ENCODE results near the gene ZNF487.

ZNF487 gene

GRCh38 chr10:43407576-43408330, 29.2 kb upstream of the ZNF487 start:
- H3K4me3 ChIP-seq (ENCODE audit: low read length) = peak overlapping the region; percentile 69
- no peaks in the 10 kb centered on the region for H3K36me3 ChIP-seq (ENCODE audit: control insufficient read depth, insufficient read depth, low read length)
- peak overlapping the region; percentile 94 for H3K9ac ChIP-seq (ENCODE audit: low read length)
- peaks cover 36% of the 10 kb centered on the region for H3K4me1 ChIP-seq (ENCODE audit: control insufficient read depth, insufficient read depth, low read length)
- H3K9me3 ChIP-seq (ENCODE audit: control insufficient read depth, low read length) = no peaks in the 10 kb centered on the region
- no peaks in the 10 kb centered on the region for H3K27me3 ChIP-seq (ENCODE audit: control insufficient read depth, insufficient read depth, low read length)

DNA sequence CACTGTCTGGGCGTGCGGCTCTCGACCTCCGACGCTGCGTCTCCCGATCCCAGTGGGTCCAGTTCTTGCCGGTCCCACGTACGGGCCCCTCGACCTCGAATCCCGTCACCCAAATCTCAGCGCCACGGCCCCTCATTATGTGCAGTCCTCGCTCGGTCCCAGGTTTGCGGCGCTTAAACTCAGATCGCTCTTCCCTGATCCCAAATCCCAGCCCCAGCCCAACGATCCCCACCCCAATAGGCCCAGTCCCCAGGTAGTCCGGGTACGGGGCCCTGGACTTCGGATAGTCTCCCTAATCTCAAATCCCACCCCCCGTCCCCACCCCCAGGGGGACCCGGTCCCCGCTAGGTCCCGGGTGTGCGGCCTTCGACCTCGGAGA, 28.6 kb upstream of the ZNF487 start:
- peak overlapping the region; percentile 69 for H3K4me3 ChIP-seq (ENCODE audit: low read length)

DNA sequence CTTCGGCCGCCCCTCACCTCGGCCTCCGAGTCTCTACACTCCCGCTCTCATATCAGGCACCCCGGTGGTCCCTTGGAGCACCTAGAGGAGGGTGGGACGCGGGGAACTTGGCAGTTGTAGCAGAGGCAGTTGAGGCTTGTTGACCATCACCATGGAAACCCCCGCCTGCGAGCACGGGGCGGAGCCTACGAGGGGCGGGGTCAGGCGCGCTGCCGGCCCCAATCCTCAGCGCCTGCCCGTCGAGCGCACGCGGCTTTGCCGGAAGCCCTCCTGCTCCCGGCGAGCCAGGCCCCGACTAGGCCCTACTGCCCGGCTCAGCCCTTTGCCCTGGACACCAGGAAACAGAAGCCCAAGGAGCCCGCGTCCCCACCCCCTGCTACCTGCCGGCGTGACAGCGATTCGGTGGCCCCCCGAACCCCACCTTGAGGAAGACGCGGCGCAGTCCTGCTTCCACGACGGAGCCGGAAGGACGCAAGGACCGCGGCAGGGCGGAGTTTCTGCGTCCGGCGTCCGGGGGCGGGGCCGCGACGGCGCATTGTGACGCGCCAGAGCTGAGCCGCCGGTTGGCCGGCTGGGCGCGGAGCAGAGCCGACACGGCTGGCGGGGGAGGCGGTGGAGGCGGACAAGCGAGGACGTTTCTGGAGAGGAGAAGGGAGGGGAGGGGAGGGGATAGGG, 28.1 kb upstream of the ZNF487 start, which contains the start of gene HNRNPF:
HNRNPF (minus strand) TSS at position 477 of the 675 bp plus-strand sequence. CDS start 21,302 bp downstream, outside the sequence.
- peak within 1 kb of the TSS; percentile 69 for H3K4me3 ChIP-seq (ENCODE audit: low read length)
- no peaks in the 10 kb centered on the region for H3K27me3 ChIP-seq (ENCODE audit: control insufficient read depth, insufficient read depth, low read length)
- H3K4me1 ChIP-seq (ENCODE audit: control insufficient read depth, insufficient read depth, low read length) = peaks cover 29% of the 10 kb centered on the region
- H3K36me3 ChIP-seq (ENCODE audit: control insufficient read depth, insufficient read depth, low read length) = no peaks in the 10 kb centered on the region
- peak within 1 kb of the TSS; percentile 94 for H3K9ac ChIP-seq (ENCODE audit: low read length)
- H3K9me3 ChIP-seq (ENCODE audit: control insufficient read depth, low read length) = no peaks in the 10 kb centered on the region

More for the DNA sequence above, 28.6 kb upstream of the ZNF487 start:
- H3K36me3 ChIP-seq (ENCODE audit: control insufficient read depth, insufficient read depth, low read length) = no peaks in the 10 kb centered on the region
- H3K27me3 ChIP-seq (ENCODE audit: control insufficient read depth, insufficient read depth, low read length) = no peaks in the 10 kb centered on the region
- H3K9ac ChIP-seq (ENCODE audit: low read length) = peak overlapping the region; percentile 94
- peaks cover 35% of the 10 kb centered on the region for H3K4me1 ChIP-seq (ENCODE audit: control insufficient read depth, insufficient read depth, low read length)
- no peaks in the 10 kb centered on the region for H3K9me3 ChIP-seq (ENCODE audit: control insufficient read depth, low read length)

DNA sequence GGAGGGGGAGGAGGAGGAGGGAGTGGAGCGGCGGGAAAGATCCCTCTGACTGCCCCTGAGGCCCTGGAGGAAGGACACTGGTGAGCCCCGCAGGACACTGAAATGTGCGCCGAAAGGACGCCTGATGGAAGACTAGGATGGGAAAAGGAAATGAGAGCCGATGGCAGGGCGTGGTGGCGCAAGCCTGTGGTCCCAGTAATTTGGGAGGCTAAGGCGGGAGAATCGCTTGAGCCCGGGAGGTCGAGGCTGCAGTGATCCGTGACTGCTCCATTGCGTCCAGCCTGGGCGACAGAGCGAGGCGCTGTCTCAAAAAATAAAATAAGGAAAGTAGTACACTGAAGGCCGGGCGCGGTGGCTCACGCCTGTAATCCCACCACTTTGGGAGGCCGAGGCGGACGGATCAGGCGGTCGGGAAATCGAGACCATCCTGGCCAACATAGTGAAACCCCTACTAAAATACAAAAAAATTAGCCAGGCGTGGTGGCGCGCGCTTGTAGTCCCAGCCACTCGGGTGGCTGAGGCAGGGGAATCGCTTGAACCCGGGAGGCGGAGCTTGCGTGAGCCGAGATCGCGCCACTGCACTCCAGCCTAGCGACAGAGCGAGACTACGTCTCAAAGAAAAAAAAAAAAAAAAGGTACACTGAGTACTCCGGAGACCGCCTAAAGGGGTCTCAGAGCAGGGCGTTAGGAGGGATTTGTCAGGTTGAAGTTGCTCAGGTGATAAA, 27.4 kb upstream of the ZNF487 start:
- peak overlapping the region; percentile 69 for H3K4me3 ChIP-seq (ENCODE audit: low read length)
- H3K9ac ChIP-seq (ENCODE audit: low read length) = peak overlapping the region; percentile 90
- H3K9me3 ChIP-seq (ENCODE audit: control insufficient read depth, low read length) = no peaks in the 10 kb centered on the region
- peaks cover 22% of the 10 kb centered on the region for H3K4me1 ChIP-seq (ENCODE audit: control insufficient read depth, insufficient read depth, low read length)
- no peaks in the 10 kb centered on the region for H3K36me3 ChIP-seq (ENCODE audit: control insufficient read depth, insufficient read depth, low read length)
- no peaks in the 10 kb centered on the region for H3K27me3 ChIP-seq (ENCODE audit: control insufficient read depth, insufficient read depth, low read length)

DNA sequence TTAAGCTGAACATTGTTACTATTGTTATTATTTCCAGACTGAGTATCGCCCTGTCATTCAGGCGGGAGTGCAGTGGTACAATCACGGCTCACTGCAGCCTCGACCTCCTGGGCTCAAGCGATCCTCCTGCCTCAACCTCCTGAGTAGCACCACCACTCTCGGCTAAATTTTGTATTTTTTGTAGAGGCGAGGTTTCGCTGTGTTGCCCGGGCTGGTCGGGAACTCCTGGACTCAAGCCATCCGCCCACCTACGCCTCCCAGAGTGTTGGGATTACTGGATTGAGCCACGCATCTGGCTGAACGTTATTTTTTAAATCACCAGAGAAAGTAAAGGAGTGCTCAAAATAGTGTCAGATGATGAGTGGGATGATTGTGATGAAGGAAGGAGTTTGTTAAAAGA, 26.6 kb upstream of the ZNF487 start:
- H3K27me3 ChIP-seq (ENCODE audit: control insufficient read depth, insufficient read depth, low read length) = no peaks in the 10 kb centered on the region
- peaks cover 17% of the 10 kb centered on the region for H3K4me1 ChIP-seq (ENCODE audit: control insufficient read depth, insufficient read depth, low read length)
- no peak overlapping the region for H3K9ac ChIP-seq (ENCODE audit: low read length)
- H3K36me3 ChIP-seq (ENCODE audit: control insufficient read depth, insufficient read depth, low read length) = no peaks in the 10 kb centered on the region
- H3K9me3 ChIP-seq (ENCODE audit: control insufficient read depth, low read length) = no peaks in the 10 kb centered on the region
- H3K4me3 ChIP-seq (ENCODE audit: low read length) = no peak overlapping the region

DNA sequence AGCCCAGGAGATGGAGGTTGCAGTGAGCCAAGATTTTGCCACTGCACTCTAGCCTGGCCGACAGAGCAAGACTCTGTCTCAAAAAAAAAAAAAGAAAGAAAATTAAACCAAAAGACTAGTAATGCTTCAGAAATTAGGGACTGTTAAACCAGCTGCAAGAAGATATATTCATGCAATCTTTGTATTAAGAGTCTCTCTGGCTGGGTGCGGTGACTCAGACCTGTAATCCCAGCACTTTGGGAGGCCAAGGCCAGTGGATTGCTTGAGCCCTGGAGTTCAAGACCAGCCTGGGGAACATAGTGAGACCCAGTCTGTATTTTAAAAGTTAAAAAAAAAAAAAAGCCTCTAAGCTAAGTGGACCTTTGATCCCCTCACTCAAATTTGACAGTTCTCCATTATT, 25.4 kb upstream of the ZNF487 start:
- no peak overlapping the region for H3K4me3 ChIP-seq (ENCODE audit: low read length)
- peaks cover 9% of the 10 kb centered on the region for H3K4me1 ChIP-seq (ENCODE audit: control insufficient read depth, insufficient read depth, low read length)
- H3K36me3 ChIP-seq (ENCODE audit: control insufficient read depth, insufficient read depth, low read length) = no peaks in the 10 kb centered on the region
- no peaks in the 10 kb centered on the region for H3K9me3 ChIP-seq (ENCODE audit: control insufficient read depth, low read length)
- no peaks in the 10 kb centered on the region for H3K27me3 ChIP-seq (ENCODE audit: control insufficient read depth, insufficient read depth, low read length)
- H3K9ac ChIP-seq (ENCODE audit: low read length) = no peak overlapping the region

DNA sequence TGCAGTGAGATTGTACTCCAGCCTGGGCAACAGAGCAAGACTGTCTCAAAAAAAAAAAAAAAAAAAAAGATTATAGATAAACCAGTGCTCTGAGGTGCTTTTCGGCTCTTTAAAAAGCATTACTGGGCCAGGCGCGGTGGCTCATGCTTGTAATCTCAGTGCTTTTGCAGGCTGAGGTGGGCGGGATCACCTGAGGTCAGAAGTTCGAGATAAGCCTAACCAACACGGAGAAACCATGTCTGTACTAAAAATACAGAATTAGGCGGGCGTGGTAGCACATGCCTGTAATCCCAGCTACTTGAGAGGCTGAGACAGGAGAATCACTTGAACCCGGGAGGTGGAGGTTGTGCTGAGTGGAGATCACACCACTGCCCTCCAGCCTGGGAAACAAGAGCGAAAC, 21.4 kb upstream of the ZNF487 start:
- Histone ChIP-seq H3K36me3 (ENCODE audit: control insufficient read depth, insufficient read depth, low read length) (no peaks in the 10 kb centered on the region), H3K27me3 (ENCODE audit: control insufficient read depth, insufficient read depth, low read length) (no peaks in the 10 kb centered on the region), H3K4me3 (ENCODE audit: low read length) (no peak overlapping the region), H3K9me3 (ENCODE audit: control insufficient read depth, low read length) (no peaks in the 10 kb centered on the region), H3K9ac (ENCODE audit: low read length) (no peak overlapping the region), H3K4me1 (ENCODE audit: control insufficient read depth, insufficient read depth, low read length) (peaks cover 19% of the 10 kb centered on the region)

DNA sequence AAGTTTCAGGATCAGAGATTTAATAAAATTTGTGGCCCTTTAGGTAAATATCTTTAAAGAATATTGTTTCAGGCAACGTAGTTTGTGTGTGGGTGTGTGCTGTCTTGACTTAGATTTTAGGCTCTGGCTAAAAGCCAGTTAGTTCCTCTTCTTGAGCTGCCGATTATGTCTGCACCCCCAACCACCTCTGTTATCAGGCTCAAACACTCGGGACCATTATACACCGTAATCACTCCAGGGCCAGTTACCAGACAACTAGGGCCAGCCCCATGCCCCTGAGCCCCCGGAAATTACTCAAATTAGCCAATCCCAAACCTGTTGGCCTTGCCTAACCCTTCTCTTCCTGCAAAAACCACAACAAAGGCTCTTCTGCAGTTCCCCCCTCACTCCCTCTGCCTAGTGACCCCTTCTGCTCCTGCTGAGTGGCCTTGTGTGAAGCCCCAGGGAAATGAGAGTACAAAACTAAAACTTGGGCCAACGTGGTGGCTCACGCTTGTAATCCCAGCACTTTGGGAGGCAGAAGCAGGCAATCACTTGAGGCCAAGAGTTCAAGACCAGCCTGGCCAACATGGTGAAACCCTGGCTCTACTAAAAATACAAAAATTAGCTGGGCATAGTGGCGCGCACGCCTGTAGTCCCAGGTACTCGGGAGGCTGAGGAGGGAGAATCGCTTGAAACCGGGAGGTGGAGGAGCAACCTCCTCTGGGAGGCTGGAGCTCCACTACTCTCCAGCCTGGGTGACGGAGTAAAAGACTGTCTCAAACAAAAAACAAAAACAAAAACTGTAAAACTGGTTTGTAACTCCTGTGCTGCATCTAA, 18.8 kb upstream of the ZNF487 start:
- no peaks in the 10 kb centered on the region for H3K9me3 ChIP-seq (ENCODE audit: control insufficient read depth, low read length)
- H3K36me3 ChIP-seq (ENCODE audit: control insufficient read depth, insufficient read depth, low read length) = no peaks in the 10 kb centered on the region
- no peaks in the 10 kb centered on the region for H3K27me3 ChIP-seq (ENCODE audit: control insufficient read depth, insufficient read depth, low read length)
- H3K9ac ChIP-seq (ENCODE audit: low read length) = no peak overlapping the region
- H3K4me1 ChIP-seq (ENCODE audit: control insufficient read depth, insufficient read depth, low read length) = peaks cover 30% of the 10 kb centered on the region
- H3K4me3 ChIP-seq (ENCODE audit: low read length) = no peak overlapping the region

- Histone ChIP-seq H3K36me3 (ENCODE audit: control insufficient read depth, insufficient read depth, low read length) (no peaks in the 10 kb centered on the region), H3K4me1 (ENCODE audit: control insufficient read depth, insufficient read depth, low read length) (peaks cover 30% of the 10 kb centered on the region), H3K9me3 (ENCODE audit: control insufficient read depth, low read length) (no peaks in the 10 kb centered on the region), H3K27me3 (ENCODE audit: control insufficient read depth, insufficient read depth, low read length) (no peaks in the 10 kb centered on the region), H3K4me3 (ENCODE audit: low read length) (peak overlapping the region; percentile 29), H3K9ac (ENCODE audit: low read length) (peak overlapping the region; percentile 78)
Observed at GRCh38 chr10:43419997-43420368, 16.9 kb upstream of the ZNF487 start.

DNA sequence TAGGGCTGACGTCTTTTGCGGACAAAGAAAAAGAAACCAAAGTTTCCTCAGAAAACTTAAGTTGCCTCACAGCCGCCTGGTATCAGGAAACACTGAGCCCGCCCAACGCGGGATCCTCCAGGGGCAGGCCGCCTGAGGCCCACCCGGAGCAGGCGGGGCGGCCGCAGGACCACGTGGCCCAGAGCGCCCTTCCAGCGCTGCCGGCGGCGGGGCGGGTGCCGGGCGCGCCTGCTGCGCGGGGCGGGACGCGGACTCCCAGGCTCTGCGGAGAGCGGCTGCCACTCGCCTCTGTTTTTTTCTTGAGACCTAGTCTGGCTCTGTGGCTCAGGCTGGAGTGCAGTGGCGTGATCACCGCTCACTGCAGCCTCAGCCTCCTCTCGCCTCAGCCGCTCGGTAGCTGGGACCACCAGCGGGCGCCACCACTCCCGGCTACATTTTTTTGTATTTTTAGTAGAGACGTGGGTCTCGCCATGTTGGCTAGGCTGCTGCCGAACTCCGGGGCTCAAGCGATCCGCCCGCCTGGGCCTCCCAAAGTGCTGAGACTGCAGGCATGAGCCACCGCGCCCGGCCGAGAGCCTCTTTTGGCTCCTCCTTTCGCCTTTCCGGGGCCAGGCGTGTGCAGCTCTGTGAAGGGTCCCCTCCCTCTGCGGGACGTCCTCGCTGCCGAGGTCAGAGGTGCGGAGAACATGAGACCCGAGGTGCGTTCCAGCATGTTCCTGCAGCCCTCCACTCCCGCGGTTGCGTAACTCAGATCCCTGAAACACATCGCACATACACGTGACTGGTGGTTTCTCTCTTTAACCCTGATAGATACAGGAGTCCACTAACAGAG, 16.3 kb upstream of the ZNF487 start:
- Histone ChIP-seq H3K4me3 (ENCODE audit: low read length) (peak overlapping the region; percentile 29), H3K27me3 (ENCODE audit: control insufficient read depth, insufficient read depth, low read length) (no peaks in the 10 kb centered on the region), H3K9ac (ENCODE audit: low read length) (peak overlapping the region; percentile 78), H3K9me3 (ENCODE audit: control insufficient read depth, low read length) (no peaks in the 10 kb centered on the region), H3K4me1 (ENCODE audit: control insufficient read depth, insufficient read depth, low read length) (peaks cover 27% of the 10 kb centered on the region), H3K36me3 (ENCODE audit: control insufficient read depth, insufficient read depth, low read length) (no peaks in the 10 kb centered on the region)

- H3K4me3 ChIP-seq (ENCODE audit: low read length) = peak overlapping the region; percentile 29
- H3K9ac ChIP-seq (ENCODE audit: low read length) = peak overlapping the region; percentile 78
- H3K36me3 ChIP-seq (ENCODE audit: control insufficient read depth, insufficient read depth, low read length) = no peaks in the 10 kb centered on the region
- peaks cover 27% of the 10 kb centered on the region for H3K4me1 ChIP-seq (ENCODE audit: control insufficient read depth, insufficient read depth, low read length)
- H3K9me3 ChIP-seq (ENCODE audit: control insufficient read depth, low read length) = no peaks in the 10 kb centered on the region
- no peaks in the 10 kb centered on the region for H3K27me3 ChIP-seq (ENCODE audit: control insufficient read depth, insufficient read depth, low read length)
Observed at GRCh38 chr10:43421201-43421507, 15.8 kb upstream of the ZNF487 start.

All from mucosa of stomach (tissue), 1 donor.